ENCODE measurements around the gene ATP10A.

GRCh38 chr15:25787381-25787780 lies 75.7 kb downstream of the ATP10A start:
- TF ChIP-seq POLR2A (IDR thresholded peaks at IDR 0.05) = no peak
- TF ChIP-seq CTCF (IDR thresholded peaks at IDR 0.05) = no peak
